Measurements from ENCODE around the gene KRT8. TPM values are rescaled to one million over a fixed set of nuclear protein-coding genes. Genes with fewer than 3 reads are reported as not detected.
"Not testable (repeated sequence)": the region's sequence is repeated elsewhere in the genome, so short reads cannot be mapped to it uniquely, and the experiment has no call there.

The KRT8 gene
- total RNA-seq (2014; rRNA removed; shearing (Covaris generic)), result 0.16 TPM in 1 of 2 replicates, not detected in the other
- total RNA-seq (2022), result 0.89 TPM in 2 replicates
- Bru-seq, nascent RNA, result percentile 11 among the genes with signal in this experiment
- percentile 17 among the genes with signal in this experiment for BruChase-seq, experiment 1, labeled RNA remaining after a 6-hour chase
- percentile 18 among the genes with signal in this experiment for BruChase-seq, experiment 2, labeled RNA remaining after a 2-hour chase
- long read RNA-seq, result 0 reads

- H3K4me2 ChIP-seq (ENCODE audit: low read length); H3K79me2 ChIP-seq (ENCODE audit: insufficient read depth, low read depth, low read length); H2AFZ ChIP-seq (ENCODE audit: low read length); POLR2A ChIA-PET; H3K9me3 ChIP-seq (ENCODE audit: low read length); H3K36me3 ChIP-seq (ENCODE audit: insufficient read depth, low read length); H3K9me2 ChIP-seq (ENCODE audit: insufficient read depth, low read length); H3K4me3 ChIP-seq (ENCODE audit: low read depth, low read length, poor library complexity, severe bottlenecking); H4K20me1 ChIP-seq (ENCODE audit: insufficient read depth, low read length); DNase-seq (ENCODE audit: low spot score); BruUV-seq (replicated peaks); CTCF ChIA-PET (ENCODE audit: unreplicated experiment); H3K27ac ChIP-seq (ENCODE audit: low read depth, low read length, poor library complexity, severe bottlenecking): not testable (repeated sequence)
- TF ChIP-seq CTCF (conservative IDR thresholded peaks at IDR 0.05; ENCODE audit: low read length), result peak; percentile 40; the same call in 1 of the 2 replicates
- H3K4me1 ChIP-seq (ENCODE audit: insufficient read depth, low read length, poor library complexity, severe bottlenecking), result peaks cover 17% of the 10 kb centered on the region
- intact Hi-C loops (cut with micrococcal nuclease; ENCODE audit: unreplicated experiment), result loop anchor here (10.0 kb wide), 1 partner anchor 940 kb away; no protein-coding TSS in a partner anchor
Observed at GRCh38 chr12:52904509-52905300, at the start of gene KRT8. TSS of gene KRT8 (minus strand) at chr12:52905076. CDS start at chr12:52904981, 95 bp downstream.

- BruUV-seq (replicated peaks), result no TSS peak
- ChIA-PET CTCF (ENCODE audit: unreplicated experiment) (no interaction called here), POLR2A (no interaction called here)
- no peak for DNase-seq (ENCODE audit: low spot score)
- TF ChIP-seq CTCF (conservative IDR thresholded peaks at IDR 0.05; ENCODE audit: low read length) (no peak), EZH2phosphoT487 (IDR thresholded peaks at IDR 0.05; ENCODE audit: borderline replicate concordance, low read depth, low read length) (no peak)
- Histone ChIP-seq H3K79me2 (ENCODE audit: insufficient read depth, low read depth, low read length) (no peaks in the 10 kb centered on the region), H3K27ac (ENCODE audit: low read depth, low read length, poor library complexity, severe bottlenecking) (no peak overlapping the region), H3K4me3 (ENCODE audit: low read depth, low read length, poor library complexity, severe bottlenecking) (no peak overlapping the region), H3K4me1 (ENCODE audit: insufficient read depth, low read length, poor library complexity, severe bottlenecking) (peaks cover 11% of the 10 kb centered on the region), H3K4me2 (ENCODE audit: low read length) (no peak overlapping the region), H3K9me3 (ENCODE audit: low read length) (no peaks in the 10 kb centered on the region), H2AFZ (ENCODE audit: low read length) (no peak overlapping the region), H4K20me1 (ENCODE audit: insufficient read depth, low read length) (no peaks in the 10 kb centered on the region), H3K36me3 (ENCODE audit: insufficient read depth, low read length) (no peaks in the 10 kb centered on the region), H3K9me2 (ENCODE audit: insufficient read depth, low read length) (no peaks in the 10 kb centered on the region)
- intact Hi-C loops (cut with micrococcal nuclease; ENCODE audit: unreplicated experiment), result no loop called here
Observed at GRCh38 chr12:52953181-52953841, 48.4 kb upstream of the KRT8 start.

All from OCI-LY7 (cell line).